Astrocyte (in vitro differentiated cells and primary cell): ENCODE data around the gene ADD1.

ENCODE experiments used
- CTCF ChIP-seq: IDR thresholded peaks from 2 replicates; pipeline ENCODE4 v1.5.1; 2011; ENCODE audit warnings: low read depth, mild to moderate bottlenecking, inconsistent platforms, low read length, moderate library complexity; ENCODE audit not compliant: insufficient read depth
- EZH2 ChIP-seq: IDR thresholded peaks from 2 replicates; pipeline ENCODE4 v1.6.1; 2012; ENCODE audit warnings: mild to moderate bottlenecking, low read length, inconsistent platforms; ENCODE audit not compliant: insufficient read depth

GRCh38 chr4:2888886-2889285, 45.2 kb downstream of the ADD1 start:
- no peak for TF ChIP-seq CTCF
- TF ChIP-seq EZH2: no peak
